Thyroid gland (tissue), 4 donors: ENCODE measurements around the gene SMIM29.

Experiments used
- POLR2A ChIP-seq, 2 donors: fragments of 450-650 bp; IDR thresholded peaks; one replicate each; pipeline ENCODE4 v1.6.1; 2017; ENCODE audit warnings: antibody characterized with exemption in 2 of 2, mild to moderate bottlenecking in 2 of 2, moderate library complexity in 1 of 2
- TF ChIP-seq, protein P1 (sequence below), 6 experiments: fragments of 200-600 bp in 3 of 6; fragments of 450-650 bp in 3 of 6; sonication (generic) in 3 of 6; IDR thresholded peaks; one replicate each; pipeline ENCODE4 v1.5.1; 2016 to 2019; ENCODE audit warnings: antibody characterized with exemption in 6 of 6, mild to moderate bottlenecking in 2 of 6, inconsistent platforms in 1 of 6, moderate library complexity in 1 of 6

DNA sequence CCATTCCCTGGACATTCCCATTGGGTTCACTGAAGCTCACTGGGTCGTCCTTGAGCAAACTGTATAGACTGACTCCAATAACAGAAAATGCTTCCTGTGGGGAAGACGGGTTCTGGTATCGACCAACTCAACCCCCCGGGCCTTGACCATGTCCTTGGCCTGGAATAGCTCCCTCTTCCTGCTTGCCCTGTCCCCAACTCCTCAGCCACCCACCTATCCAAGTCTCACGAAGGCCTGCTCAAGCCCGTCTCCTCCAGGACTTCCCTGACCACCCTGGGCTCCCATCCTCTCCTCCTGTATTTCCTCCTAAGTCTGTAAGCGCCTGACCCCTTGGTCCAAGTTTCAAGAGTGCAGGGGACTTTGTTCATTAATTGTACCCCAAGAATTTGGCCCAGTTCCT is 14.9 kb downstream of the SMIM29 start:
- TF ChIP-seq, protein P1, sequence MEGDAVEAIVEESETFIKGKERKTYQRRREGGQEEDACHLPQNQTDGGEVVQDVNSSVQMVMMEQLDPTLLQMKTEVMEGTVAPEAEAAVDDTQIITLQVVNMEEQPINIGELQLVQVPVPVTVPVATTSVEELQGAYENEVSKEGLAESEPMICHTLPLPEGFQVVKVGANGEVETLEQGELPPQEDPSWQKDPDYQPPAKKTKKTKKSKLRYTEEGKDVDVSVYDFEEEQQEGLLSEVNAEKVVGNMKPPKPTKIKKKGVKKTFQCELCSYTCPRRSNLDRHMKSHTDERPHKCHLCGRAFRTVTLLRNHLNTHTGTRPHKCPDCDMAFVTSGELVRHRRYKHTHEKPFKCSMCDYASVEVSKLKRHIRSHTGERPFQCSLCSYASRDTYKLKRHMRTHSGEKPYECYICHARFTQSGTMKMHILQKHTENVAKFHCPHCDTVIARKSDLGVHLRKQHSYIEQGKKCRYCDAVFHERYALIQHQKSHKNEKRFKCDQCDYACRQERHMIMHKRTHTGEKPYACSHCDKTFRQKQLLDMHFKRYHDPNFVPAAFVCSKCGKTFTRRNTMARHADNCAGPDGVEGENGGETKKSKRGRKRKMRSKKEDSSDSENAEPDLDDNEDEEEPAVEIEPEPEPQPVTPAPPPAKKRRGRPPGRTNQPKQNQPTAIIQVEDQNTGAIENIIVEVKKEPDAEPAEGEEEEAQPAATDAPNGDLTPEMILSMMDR (IDR thresholded peaks at IDR 0.05) = no peak
- no peak for TF ChIP-seq POLR2A (IDR thresholded peaks at IDR 0.05)
